Trophoblast cell (in vitro differentiated cells and primary cell): ENCODE data around the gene SRP9.
"Not testable (repeated sequence)": the region's sequence is repeated elsewhere in the genome, so short reads cannot be mapped to it uniquely, and the experiment has no call there.

Experiments
- DNase-seq, 2 donors: peaks; one replicate each; pipeline ENCODE4 v3.0.0-alpha.2; 2016
- H2AFZ ChIP-seq: 2 replicates; pipeline ENCODE4 v1.6.1; 2013; ENCODE audit warnings: low read length, moderate library complexity, mild to moderate bottlenecking; ENCODE audit not compliant: insufficient read depth, poor library complexity
- H2AK5ac ChIP-seq: 2 replicates; pipeline ENCODE4 v1.6.1; 2013; ENCODE audit warnings: mild to moderate bottlenecking, low read length
- H2BK120ac ChIP-seq: 2 replicates; pipeline ENCODE4 v1.6.1; 2013; ENCODE audit warnings: low read length, mild to moderate bottlenecking, moderate library complexity; ENCODE audit not compliant: insufficient read depth, poor library complexity
- H2BK12ac ChIP-seq: 2 replicates; pipeline ENCODE4 v1.6.1; 2013; ENCODE audit warnings: mild to moderate bottlenecking, low read length, moderate library complexity
- H2BK5ac ChIP-seq: 2 replicates; pipeline ENCODE4 v1.6.1; 2013; ENCODE audit warnings: low read length, low read depth, moderate library complexity, mild to moderate bottlenecking; ENCODE audit not compliant: poor library complexity
- H3K14ac ChIP-seq: 2 replicates; pipeline ENCODE4 v1.6.1; 2013; ENCODE audit warnings: mild to moderate bottlenecking, low read length
- H3K18ac ChIP-seq: 2 replicates; pipeline ENCODE4 v1.6.1; 2013; ENCODE audit warnings: mild to moderate bottlenecking, low read length
- H3K23ac ChIP-seq: 2 replicates; pipeline ENCODE4 v1.6.1; 2013; ENCODE audit warnings: low read length
- H3K27ac ChIP-seq: 2 replicates; pipeline ENCODE4 v1.5.1; 2013; ENCODE audit warnings: low read depth, mild to moderate bottlenecking, inconsistent platforms, low read length, moderate library complexity
- H3K27me3 ChIP-seq: 2 replicates; pipeline ENCODE4 v1.6.1; 2013; ENCODE audit warnings: inconsistent platforms, mild to moderate bottlenecking, low read length, moderate library complexity; ENCODE audit not compliant: insufficient read depth
- H3K36me3 ChIP-seq, 2 experiments: 1 replicate in 1 of 2; 2 replicates in 1 of 2; pipeline ENCODE4 v1.6.1; 2013; ENCODE audit warnings: low read length in 2 of 2, mild to moderate bottlenecking in 2 of 2, moderate library complexity in 1 of 2; ENCODE audit not compliant: insufficient read depth in 2 of 2, control insufficient read depth in 1 of 2
- H3K4ac ChIP-seq: 2 replicates; pipeline ENCODE4 v1.6.1; 2013; ENCODE audit warnings: low read depth, mild to moderate bottlenecking, low read length, moderate library complexity
- H3K4me1 ChIP-seq, 2 experiments: 1 replicate in 1 of 2; 2 replicates in 1 of 2; pipeline ENCODE4 v1.6.1; 2013; ENCODE audit warnings: low read length in 2 of 2, mild to moderate bottlenecking in 2 of 2, moderate library complexity in 1 of 2; ENCODE audit not compliant: insufficient read depth in 2 of 2, control insufficient read depth in 1 of 2
- H3K4me2 ChIP-seq: 2 replicates; pipeline ENCODE4 v1.6.1; 2013; ENCODE audit warnings: inconsistent platforms, mild to moderate bottlenecking, low read length, moderate library complexity
- H3K4me3 ChIP-seq: 2 replicates; pipeline ENCODE4 v1.5.1; 2013; ENCODE audit warnings: mild to moderate bottlenecking, low read depth, low read length, inconsistent platforms
- H3K79me1 ChIP-seq: one replicate; pipeline ENCODE4 v1.6.1; 2013; ENCODE audit warnings: low read length
- H3K79me2 ChIP-seq: 2 replicates; pipeline ENCODE4 v1.6.1; 2013; ENCODE audit warnings: low read length, mild to moderate bottlenecking; ENCODE audit not compliant: control insufficient read depth, insufficient read depth, poor library complexity
- H3K9ac ChIP-seq: 2 replicates; pipeline ENCODE4 v1.6.1; 2013; ENCODE audit warnings: mild to moderate bottlenecking, low read length
- H3K9me3 ChIP-seq: 2 replicates; pipeline ENCODE4 v1.6.1; 2013; ENCODE audit warnings: low read depth, mild to moderate bottlenecking, control low read depth, inconsistent platforms, low read length; ENCODE audit not compliant: insufficient read depth
- H4K12ac ChIP-seq: 2 replicates; pipeline ENCODE4 v1.6.1; 2013; ENCODE audit warnings: low read depth, mild to moderate bottlenecking, low read length, moderate library complexity
- H4K8ac ChIP-seq: 2 replicates; pipeline ENCODE4 v1.6.1; 2013; ENCODE audit warnings: low read depth, mild to moderate bottlenecking, low read length, moderate library complexity
- H4K91ac ChIP-seq: one replicate; pipeline ENCODE4 v1.6.1; 2013; ENCODE audit warnings: low read depth, mild to moderate bottlenecking, low read length, moderate library complexity
- WGBS: extraction: QIAGEN DNeasy Blood & Tissue Kit; methylation state at CpG from one replicate; pipeline ENCODE4 v1.1.7; 2013; ENCODE audit warnings: missing lambda C conversion rate; ENCODE audit not compliant: insufficient read length, insufficient coverage; ENCODE audit errors: extremely low coverage; 5-methylcytosine and 5-hydroxymethylcytosine counted together

The SRP9 gene

DNA sequence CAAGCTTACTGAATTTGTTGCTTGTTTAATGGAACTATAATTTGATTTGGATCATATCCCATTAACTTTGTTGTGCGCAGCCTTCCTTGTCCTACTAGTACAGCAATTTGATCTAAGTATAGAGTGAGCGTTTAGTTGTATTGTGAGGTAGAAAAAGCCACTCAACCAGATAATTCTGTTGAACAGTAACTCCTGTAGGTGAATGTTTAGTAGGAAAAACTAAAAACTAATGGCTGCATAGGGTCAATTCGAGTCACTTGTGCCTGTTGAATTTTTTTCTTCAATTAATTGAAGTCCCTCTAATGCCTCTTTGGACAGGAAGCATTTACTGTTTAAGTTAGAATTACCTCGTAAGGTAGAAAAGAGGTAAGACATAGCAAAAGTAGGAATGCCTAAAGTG lies 17.3 kb downstream of the SRP9 start:
- Histone ChIP-seq H3K9ac (no peak overlapping the region), H3K4me1 (no peaks in the 10 kb centered on the region), H3K36me3 (peaks cover 13 to 14% of the 10 kb centered on the region in 2 experiments), H3K4me2 (no peak overlapping the region), H3K27ac (no peak overlapping the region), H3K9me3 (peaks cover 8% of the 10 kb centered on the region), H3K14ac (no peak overlapping the region), H2BK5ac (no peak overlapping the region), H3K18ac (no peak overlapping the region), H3K27me3 (no peaks in the 10 kb centered on the region), H3K79me2 (no peaks in the 10 kb centered on the region), H2AK5ac (no peak overlapping the region), H2BK12ac (no peak overlapping the region), H2BK120ac (no peak overlapping the region), H4K8ac (no peak overlapping the region), H4K91ac (no peak overlapping the region), H3K79me1 (no peaks in the 10 kb centered on the region), H4K12ac (no peak overlapping the region), H2AFZ (no peak overlapping the region), H3K4me3 (no peak overlapping the region), H3K4ac (no peak overlapping the region), H3K23ac (no peak overlapping the region)
- no peak for DNase-seq
- no CpG with 5 or more reads among the region's 4 CpGs for WGBS

DNA sequence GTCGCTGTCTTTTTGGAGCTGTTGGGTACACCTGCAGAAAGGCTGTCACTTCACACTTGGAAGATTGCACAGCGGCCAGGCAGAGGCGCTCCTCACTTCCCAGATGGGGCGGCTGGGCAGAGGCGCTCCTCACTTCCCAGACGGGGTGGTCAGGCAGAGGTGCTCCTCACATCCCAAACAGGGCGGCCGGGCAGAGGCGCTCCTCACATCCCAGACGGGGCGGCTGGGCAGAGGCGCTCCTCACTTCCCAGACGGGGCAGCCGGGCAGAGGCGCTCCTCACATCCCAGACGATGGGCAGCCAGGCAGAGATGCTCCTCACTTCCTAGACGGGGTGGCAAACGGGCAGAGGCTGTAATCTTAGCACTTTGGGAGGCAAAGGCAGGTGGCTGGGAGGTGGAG lies 18.5 kb downstream of the SRP9 start:
- H4K91ac ChIP-seq = not testable (repeated sequence)

GRCh38 chr1:225801146-225801545 lies 23.5 kb downstream of the SRP9 start:
- H3K79me2 ChIP-seq, H2BK12ac ChIP-seq: not testable (repeated sequence)
- WGBS = no CpG with 5 or more reads among the region's 7 CpGs

More for the DNA sequence above, 18.5 kb downstream of the SRP9 start:
- H3K18ac ChIP-seq, H3K14ac ChIP-seq, H2AK5ac ChIP-seq, H3K9ac ChIP-seq, H4K12ac ChIP-seq, H2BK120ac ChIP-seq, H3K4me3 ChIP-seq, H2BK5ac ChIP-seq, H3K27me3 ChIP-seq, H3K4me2 ChIP-seq, H3K23ac ChIP-seq, H2AFZ ChIP-seq, H3K79me2 ChIP-seq, H3K4me1 ChIP-seq, H4K8ac ChIP-seq, H3K9me3 ChIP-seq, H2BK12ac ChIP-seq, H3K4ac ChIP-seq, DNase-seq, H3K79me1 ChIP-seq, H3K27ac ChIP-seq: not testable (repeated sequence)
- no CpG with 5 or more reads among the region's 18 CpGs for WGBS
- H3K36me3 ChIP-seq = peaks cover 8 to 13% of the 10 kb centered on the region in 2 experiments

GRCh38 chr1:225806249-225806648 lies 28.6 kb downstream of the SRP9 start:
- Histone ChIP-seq H2AK5ac (no peak overlapping the region), H3K18ac (no peak overlapping the region), H4K91ac (no peak overlapping the region), H2BK5ac (no peak overlapping the region), H2AFZ (no peak overlapping the region), H2BK12ac (no peak overlapping the region), H3K9ac (no peak overlapping the region), H3K9me3 (no peaks in the 10 kb centered on the region), H3K14ac (no peak overlapping the region), H3K36me3 (no peaks in the 10 kb centered on the region), H4K12ac (no peak overlapping the region), H3K79me1 (peaks cover 2% of the 10 kb centered on the region), H2BK120ac (no peak overlapping the region), H3K27me3 (no peaks in the 10 kb centered on the region), H4K8ac (no peak overlapping the region), H3K4ac (no peak overlapping the region), H3K4me3 (no peak overlapping the region), H3K23ac (no peak overlapping the region), H3K79me2 (peaks cover 2% of the 10 kb centered on the region), H3K4me1 (peaks cover 2 to 8% of the 10 kb centered on the region in 2 experiments), H3K4me2 (no peak overlapping the region), H3K27ac (no peak overlapping the region)
- no CpG with 5 or more reads among the region's 1 CpG for WGBS
- DNase-seq = no peak

More at GRCh38 chr1:225801146-225801545, 23.5 kb downstream of the SRP9 start:
- H3K4me1 ChIP-seq, H3K27ac ChIP-seq, H3K9me3 ChIP-seq, H3K4me3 ChIP-seq, H3K27me3 ChIP-seq, H2AFZ ChIP-seq, H2BK5ac ChIP-seq, H4K12ac ChIP-seq, DNase-seq, H4K91ac ChIP-seq, H3K23ac ChIP-seq, H2BK120ac ChIP-seq, H3K18ac ChIP-seq, H3K4me2 ChIP-seq, H3K79me1 ChIP-seq, H2AK5ac ChIP-seq, H3K14ac ChIP-seq, H4K8ac ChIP-seq, H3K9ac ChIP-seq, H3K4ac ChIP-seq, H3K36me3 ChIP-seq: not testable (repeated sequence)
